GM23338 (cell line): Measurements from ENCODE around the gene VIPR1. TPM values are rescaled to one million over a fixed set of nuclear protein-coding genes. Genes with fewer than 3 reads are reported as not detected.

Source experiments
- ATAC-seq: fragments of 200-7000 bp; cut with Tn5 transposase; 3 replicates; pipeline ENCODE4 v1.9.1; 2020
- DNase-seq: peaks from one replicate; pipeline ENCODE4 v3.0.0-alpha.2; 2015; ENCODE audit warnings: low spot score
- H2AFZ ChIP-seq: fragments of 200-600 bp; sonication (generic); 2 replicates; pipeline ENCODE4 v1.8.0; 2016; ENCODE audit warnings: antibody characterized with exemption, mild to moderate bottlenecking, moderate library complexity
- H3F3A ChIP-seq: fragments of 200-600 bp; sonication (generic); replicated peaks from 2 replicates; pipeline ENCODE4 v1.8.0; 2017; ENCODE audit warnings: antibody characterized with exemption, mixed run types, low read depth
- H3K27ac ChIP-seq: fragments of 200-600 bp; sonication (generic); 2 replicates; pipeline ENCODE4 v1.6.1; 2016; ENCODE audit warnings: low read depth
- H3K27me3 ChIP-seq: fragments of 200-600 bp; sonication (generic); 2 replicates; pipeline ENCODE4 v1.8.0; 2016; ENCODE audit warnings: mild to moderate bottlenecking, mixed run types, moderate library complexity; ENCODE audit not compliant: insufficient read depth
- H3K36me3 ChIP-seq: fragments of 200-600 bp; sonication (generic); 2 replicates; pipeline ENCODE4 v1.8.0; 2016; ENCODE audit warnings: mild to moderate bottlenecking; ENCODE audit not compliant: insufficient read depth
- H3K4me1 ChIP-seq: fragments of 200-600 bp; sonication (generic); 2 replicates; pipeline ENCODE4 v1.8.0; 2016; ENCODE audit warnings: mild to moderate bottlenecking, moderate library complexity; ENCODE audit not compliant: insufficient read depth
- H3K4me2 ChIP-seq: fragments of 200-600 bp; sonication (generic); 2 replicates; pipeline ENCODE4 v1.7.1; 2017; ENCODE audit warnings: mixed run types
- H3K4me3 ChIP-seq: fragments of 200-600 bp; sonication (generic); 2 replicates; pipeline ENCODE4 v1.6.1; 2016; ENCODE audit warnings: mixed run types
- H3K79me2 ChIP-seq: fragments of 200-600 bp; sonication (generic); replicated peaks from 2 replicates; pipeline ENCODE4 v1.8.0; 2017; ENCODE audit warnings: mild to moderate bottlenecking; ENCODE audit not compliant: insufficient read depth
- H3K9me2 ChIP-seq: fragments of 200-600 bp; sonication (generic); 2 replicates; pipeline ENCODE4 v1.8.0; 2017; ENCODE audit not compliant: insufficient read depth
- H4K20me1 ChIP-seq: fragments of 200-600 bp; sonication (generic); replicated peaks from 2 replicates; pipeline ENCODE4 v1.8.0; 2017; ENCODE audit warnings: mild to moderate bottlenecking; ENCODE audit not compliant: insufficient read depth
- H3K27ac Mint-ChIP-seq: 2 replicates; pipeline ENCODE4 v1.8.0; 2020; ENCODE audit warnings: inconsistent platforms, mild to moderate bottlenecking, moderate library complexity, mixed read lengths
- H3K27me3 Mint-ChIP-seq: 3 replicates; pipeline ENCODE4 v1.8.0; 2022; ENCODE audit warnings: low read depth, mild to moderate bottlenecking, moderate library complexity, mixed read lengths, inconsistent platforms; ENCODE audit not compliant: insufficient read depth, poor library complexity
- H3K36me3 Mint-ChIP-seq: 3 replicates; pipeline ENCODE4 v1.8.0; 2021; ENCODE audit warnings: low read depth, mild to moderate bottlenecking, inconsistent platforms, moderate library complexity, mixed read lengths
- H3K4me1 Mint-ChIP-seq: 3 replicates; pipeline ENCODE4 v1.8.0; 2020; ENCODE audit warnings: mild to moderate bottlenecking, inconsistent platforms, mixed read lengths
- H3K4me3 Mint-ChIP-seq: 3 replicates; pipeline ENCODE4 v1.8.0; 2021; ENCODE audit warnings: moderate library complexity, mild to moderate bottlenecking, inconsistent platforms, mixed read lengths
- H3K9me3 Mint-ChIP-seq: 3 replicates; pipeline ENCODE4 v1.8.0; 2020; ENCODE audit warnings: moderate library complexity, mild to moderate bottlenecking, inconsistent platforms, mixed read lengths
- CREB1 ChIP-seq: fragments of 250-450 bp; sonication (Bioruptor Pico); IDR thresholded peaks from 2 replicates; pipeline ENCODE4 v1.5.0; 2020; ENCODE audit warnings: low read depth, mild to moderate bottlenecking, moderate library complexity
- EZH2 ChIP-seq: fragments of 200-600 bp; sonication (generic); IDR thresholded peaks from one replicate; pipeline ENCODE4 v1.8.0; 2017; ENCODE audit warnings: antibody characterized with exemption, mild to moderate bottlenecking, low read depth; ENCODE audit not compliant: unreplicated experiment
- JUNB ChIP-seq: IDR thresholded peaks from one replicate; pipeline ENCODE4 v1.6.1; 2016; ENCODE audit warnings: antibody characterized with exemption; ENCODE audit not compliant: unreplicated experiment
- NANOG ChIP-seq: IDR thresholded peaks from 2 replicates; pipeline ENCODE4 v1.6.1; 2016; ENCODE audit warnings: antibody characterized with exemption, borderline replicate concordance
- POLR2AphosphoS5 ChIP-seq: IDR thresholded peaks from 2 replicates; pipeline ENCODE4 v1.6.1; 2016; ENCODE audit warnings: antibody characterized with exemption, low read depth
- REST ChIP-seq: IDR thresholded peaks from one replicate; pipeline ENCODE4 v1.6.1; 2018; ENCODE audit warnings: antibody characterized with exemption; ENCODE audit not compliant: unreplicated experiment
- STAT1 ChIP-seq: IDR thresholded peaks from one replicate; pipeline ENCODE4 v1.6.1; 2016; ENCODE audit warnings: antibody characterized with exemption; ENCODE audit not compliant: unreplicated experiment
- ZNF114 ChIP-seq: fragments of 250-450 bp; sonication (Bioruptor Pico); IDR thresholded peaks from 2 replicates; pipeline ENCODE4 v1.5.0; 2020; ENCODE audit warnings: mild to moderate bottlenecking, moderate library complexity
- ZNF331 ChIP-seq: fragments of 250-450 bp; sonication (Bioruptor Pico); IDR thresholded peaks from 2 replicates; pipeline ENCODE4 v1.5.0; 2020; ENCODE audit warnings: low read depth, mild to moderate bottlenecking, moderate library complexity
- ZNF462 ChIP-seq: fragments of 250-450 bp; sonication (Bioruptor Pico); IDR thresholded peaks from 2 replicates; pipeline ENCODE4 v1.5.0; 2020; ENCODE audit warnings: mild to moderate bottlenecking, moderate library complexity
- polyA plus RNA-seq: library from polyadenylated mRNA; unstranded; fragments of >200 nt; fragmentation: Nextera tagmentation; extraction: Ambion mirVana; gene quantifications from 2 replicates; pipeline ENCODE4 v1.2.1, GENCODE V29; 2016
- total RNA-seq: library from RNA; depleted of rRNA; stranded (reverse); fragments of >200 nt; shearing (Covaris generic); gene quantifications from 2 replicates; pipeline ENCODE4 v1.2.3, GENCODE V29; 2014
- TF ChIP-seq, protein P1 (sequence below): IDR thresholded peaks from 2 replicates; pipeline ENCODE4 v1.6.1; 2016; ENCODE audit warnings: antibody characterized with exemption
- TF ChIP-seq, protein P2 (sequence below), 2 experiments: fragments of 200-600 bp in 1 of 2; sonication (generic) in 1 of 2; conservative IDR thresholded peaks; 2 replicates each; pipeline versions ENCODE4 v1.5.1 to v1.6.1; 2016 to 2017; ENCODE audit warnings: antibody characterized with exemption in 2 of 2, low read depth in 2 of 2, mild to moderate bottlenecking in 2 of 2, moderate library complexity in 1 of 2

Gene VIPR1
- total and polyA plus RNA-seq, 2 experiments from 2014 or later: 6.3 to 19.3 TPM

DNA sequence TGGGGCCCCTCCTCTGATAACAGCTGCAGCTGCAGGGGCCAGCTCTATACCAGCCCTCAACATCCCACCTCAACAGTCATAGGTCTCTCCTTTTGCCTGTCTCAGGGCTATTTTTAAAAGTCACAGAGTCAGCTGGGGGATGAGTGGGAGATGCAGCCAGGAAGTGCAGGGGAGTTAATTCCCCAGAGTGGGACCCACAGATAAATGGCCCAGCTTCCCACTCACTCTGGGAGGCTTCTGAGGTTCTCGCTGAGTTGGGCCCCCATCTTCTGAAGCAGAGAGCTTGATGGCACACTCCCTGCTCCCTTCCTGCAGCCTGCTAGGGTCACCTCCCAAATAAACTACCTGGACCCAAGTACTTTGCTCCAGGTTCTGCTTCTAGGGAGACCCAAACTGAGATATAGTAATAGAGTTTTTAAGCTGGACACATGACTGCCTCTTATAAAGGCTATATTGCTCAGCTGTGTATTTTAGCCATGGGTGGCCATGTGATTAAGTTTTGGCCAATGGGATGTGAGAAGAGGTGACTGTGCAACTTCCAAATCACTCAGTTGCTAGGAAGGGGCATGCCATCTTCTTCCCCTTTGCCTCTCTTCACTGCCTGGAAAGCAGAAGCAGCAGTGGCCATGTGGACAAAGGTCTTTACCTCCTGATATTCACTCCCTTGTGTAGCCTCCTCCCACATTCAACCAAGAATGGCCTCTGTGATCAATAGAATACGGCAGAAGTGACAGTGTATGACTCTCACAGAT lies 15.5 kb upstream of the VIPR1 start:
- Histone ChIP-seq H3K79me2 (no peaks in the 10 kb centered on the region), H3F3A (no peaks in the 10 kb centered on the region), H4K20me1 (no peaks in the 10 kb centered on the region), H3K4me1 (0 out of 2 replicates have a peak, but pooled peaks cover 2% of the 10 kb centered on the region), H3K9me2 (0 out of 2 replicates have a peak, but pooled peaks cover 5% of the 10 kb centered on the region), H3K27me3 (no peaks in the 10 kb centered on the region), H2AFZ (no peak overlapping the region), H3K4me2 (no peak overlapping the region), H3K36me3 (no peaks in the 10 kb centered on the region), H3K4me3 (no peak overlapping the region), H3K27ac (no peak overlapping the region)
- Mint-ChIP-seq H3K4me1 (peaks cover 20% of the 10 kb centered on the region), H3K27ac (no peak overlapping the region), H3K4me3 (no peak overlapping the region), H3K9me3 (peaks cover 5% of the 10 kb centered on the region; the same call in 2 of the 3 replicates), H3K36me3 (no peaks in the 10 kb centered on the region), H3K27me3 (peaks cover 6% of the 10 kb centered on the region)
- DNase-seq (no peak), ATAC-seq (no peak)
- TF ChIP-seq POLR2AphosphoS5 (no peak), REST (no peak), CREB1 (CRISPR knock-in tag) (no peak), ZNF331 (CRISPR knock-in tag) (no peak), ZNF462 (CRISPR knock-in tag) (no peak), EZH2 (no peak), JUNB (no peak), ZNF114 (CRISPR knock-in tag) (no peak), STAT1 (no peak), NANOG (no peak)
- TF ChIP-seq, protein P1, sequence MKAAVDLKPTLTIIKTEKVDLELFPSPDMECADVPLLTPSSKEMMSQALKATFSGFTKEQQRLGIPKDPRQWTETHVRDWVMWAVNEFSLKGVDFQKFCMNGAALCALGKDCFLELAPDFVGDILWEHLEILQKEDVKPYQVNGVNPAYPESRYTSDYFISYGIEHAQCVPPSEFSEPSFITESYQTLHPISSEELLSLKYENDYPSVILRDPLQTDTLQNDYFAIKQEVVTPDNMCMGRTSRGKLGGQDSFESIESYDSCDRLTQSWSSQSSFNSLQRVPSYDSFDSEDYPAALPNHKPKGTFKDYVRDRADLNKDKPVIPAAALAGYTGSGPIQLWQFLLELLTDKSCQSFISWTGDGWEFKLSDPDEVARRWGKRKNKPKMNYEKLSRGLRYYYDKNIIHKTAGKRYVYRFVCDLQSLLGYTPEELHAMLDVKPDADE: no peak
- TF ChIP-seq, protein P2, sequence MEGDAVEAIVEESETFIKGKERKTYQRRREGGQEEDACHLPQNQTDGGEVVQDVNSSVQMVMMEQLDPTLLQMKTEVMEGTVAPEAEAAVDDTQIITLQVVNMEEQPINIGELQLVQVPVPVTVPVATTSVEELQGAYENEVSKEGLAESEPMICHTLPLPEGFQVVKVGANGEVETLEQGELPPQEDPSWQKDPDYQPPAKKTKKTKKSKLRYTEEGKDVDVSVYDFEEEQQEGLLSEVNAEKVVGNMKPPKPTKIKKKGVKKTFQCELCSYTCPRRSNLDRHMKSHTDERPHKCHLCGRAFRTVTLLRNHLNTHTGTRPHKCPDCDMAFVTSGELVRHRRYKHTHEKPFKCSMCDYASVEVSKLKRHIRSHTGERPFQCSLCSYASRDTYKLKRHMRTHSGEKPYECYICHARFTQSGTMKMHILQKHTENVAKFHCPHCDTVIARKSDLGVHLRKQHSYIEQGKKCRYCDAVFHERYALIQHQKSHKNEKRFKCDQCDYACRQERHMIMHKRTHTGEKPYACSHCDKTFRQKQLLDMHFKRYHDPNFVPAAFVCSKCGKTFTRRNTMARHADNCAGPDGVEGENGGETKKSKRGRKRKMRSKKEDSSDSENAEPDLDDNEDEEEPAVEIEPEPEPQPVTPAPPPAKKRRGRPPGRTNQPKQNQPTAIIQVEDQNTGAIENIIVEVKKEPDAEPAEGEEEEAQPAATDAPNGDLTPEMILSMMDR (conservative IDR thresholded peaks at IDR 0.05; ENCODE audit: low read depth in 2 of 2): no peak
